B cell (primary cell): ENCODE results near the gene PRKN. TPM values are rescaled to one million over a fixed set of nuclear protein-coding genes. Genes with fewer than 3 reads are reported as not detected.

Source experiments
- ATAC-seq: fragments of 200-7000 bp; cut with Tn5 transposase; one replicate; pipeline ENCODE4 v1.10.0; 2021; ENCODE audit warnings: low read depth, mild to moderate bottlenecking, moderate number of reproducible peaks, moderate library complexity
- CTCF ChIA-PET: fragments of 350-600 bp; sonication (Branson Sonifier 250); formaldehyde crosslinking; loops from one replicate; lab custom pipeline; 2021; ENCODE audit warnings: antibody characterized with exemption, inconsistent platforms; lab: Charles Lee
- POLR2A ChIA-PET: fragments of 350-600 bp; sonication (Branson Sonifier 250); formaldehyde crosslinking; loops from one replicate; lab custom pipeline; 2021; ENCODE audit warnings: antibody characterized with exemption; lab: Charles Lee
- DNase-seq: peaks from one replicate; pipeline ENCODE4 v3.0.0; 2013
- H2AFZ ChIP-seq: 2 replicates; pipeline ENCODE4 v1.6.1; 2012; ENCODE audit warnings: mild to moderate bottlenecking, low read depth, low read length; ENCODE audit not compliant: insufficient read depth, poor library complexity, severe bottlenecking
- H3K27ac ChIP-seq, 2 donors: 1 replicate in 1 of 2; 2 replicates in 1 of 2; pipeline ENCODE4 v1.5.1; 2012 to 2013; ENCODE audit warnings: low read length in 2 of 2, mild to moderate bottlenecking in 2 of 2, moderate library complexity in 1 of 2
- H3K27me3 ChIP-seq, 4 experiments: fragments of 200-600 bp in 1 of 4; sonication (generic) in 1 of 4; replicated peaks in 1 of 4; 1 replicate in 2 of 4; 2 replicates in 2 of 4; pipeline versions ENCODE4 v1.6.1 to v1.7.0; 2013 to 2016; ENCODE audit warnings: low read length in 3 of 4, mild to moderate bottlenecking in 2 of 4, mixed read lengths in 1 of 4, moderate library complexity in 1 of 4; ENCODE audit not compliant: insufficient read depth in 4 of 4, control insufficient read depth in 3 of 4; ENCODE audit errors: control extremely low read depth in 1 of 4
- H3K36me3 ChIP-seq, 2 experiments: replicated peaks in 1 of 2; 1 replicate in 1 of 2; 2 replicates in 1 of 2; pipeline versions ENCODE4 v1.6.1 to v1.7.1; 2013; ENCODE audit warnings: low read length in 1 of 2; ENCODE audit not compliant: insufficient read depth in 2 of 2, control insufficient read depth in 1 of 2; ENCODE audit errors: control extremely low read depth in 1 of 2, extremely low read depth in 1 of 2
- H3K4me1 ChIP-seq, 2 donors: fragments of 200-600 bp in 1 of 2; sonication (generic) in 1 of 2; 1 replicate in 1 of 2; 2 replicates in 1 of 2; pipeline versions ENCODE4 v1.5.1 to v1.6.1; 2013 to 2017; ENCODE audit warnings: low read length in 2 of 2; ENCODE audit not compliant: control insufficient read depth in 2 of 2, insufficient read depth in 2 of 2
- H3K4me2 ChIP-seq: replicated peaks from 2 replicates; pipeline ENCODE3; 2012; ENCODE audit warnings: mild to moderate bottlenecking, low read depth, low read length; ENCODE audit not compliant: poor library complexity, severe bottlenecking
- H3K4me3 ChIP-seq, 5 experiments: fragments of 200-600 bp in 1 of 5; sonication (generic) in 1 of 5; 1 replicate in 3 of 5; 2 replicates in 2 of 5; pipeline versions ENCODE4 v1.5.1 to v1.7.0; 2011 to 2016; ENCODE audit warnings: low read length in 4 of 5, mild to moderate bottlenecking in 4 of 5, low read depth in 2 of 5, control low read depth in 1 of 5, moderate library complexity in 1 of 5; ENCODE audit not compliant: insufficient read depth in 1 of 5; ENCODE audit errors: control extremely low read depth in 1 of 5, extremely low read depth in 1 of 5
- H3K79me2 ChIP-seq: fragments of 200-600 bp; sonication (generic); one replicate; pipeline ENCODE4 v1.6.0; 2016; ENCODE audit warnings: low read length; ENCODE audit not compliant: control insufficient read depth, insufficient read depth
- H3K9ac ChIP-seq: fragments of 200-600 bp; sonication (generic); 2 replicates; pipeline ENCODE4 v1.6.1; 2017; ENCODE audit warnings: mild to moderate bottlenecking, low read length, moderate library complexity
- H3K9me3 ChIP-seq, 3 donors: one replicate each; pipeline versions ENCODE4 v1.6.1 to v1.7.1; 2013; ENCODE audit warnings: low read length in 2 of 3; ENCODE audit not compliant: control insufficient read depth in 2 of 3, insufficient read depth in 1 of 3; ENCODE audit errors: control extremely low read depth in 1 of 3
- H4K20me1 ChIP-seq: 2 replicates; pipeline ENCODE4 v1.6.0; 2012; ENCODE audit warnings: mild to moderate bottlenecking, low read length; ENCODE audit not compliant: insufficient read depth, control insufficient read depth, poor library complexity, severe bottlenecking
- H3K27ac Mint-ChIP-seq: one replicate; pipeline ENCODE4 v1.8.0; 2021; ENCODE audit warnings: mixed read lengths
- H3K27me3 Mint-ChIP-seq: one replicate; pipeline ENCODE4 v1.8.0; 2021; ENCODE audit warnings: mixed read lengths
- H3K4me1 Mint-ChIP-seq: one replicate; pipeline ENCODE4 v1.8.0; 2021; ENCODE audit warnings: mixed read lengths
- H3K4me3 Mint-ChIP-seq: one replicate; pipeline ENCODE4 v1.8.0; 2021; ENCODE audit warnings: mixed read lengths
- H3K9me3 Mint-ChIP-seq: one replicate; pipeline ENCODE4 v1.8.0; 2022; ENCODE audit warnings: mixed read lengths; ENCODE audit not compliant: insufficient read depth
- EZH2 ChIP-seq: IDR thresholded peaks from 2 replicates; pipeline ENCODE4 v1.6.1; 2012; ENCODE audit warnings: borderline replicate concordance, low read depth, mild to moderate bottlenecking, moderate library complexity, low read length; ENCODE audit not compliant: insufficient read depth, poor library complexity, severe bottlenecking
- WGBS: methylation state at CpG from one replicate; pipeline ENCODE4 v1.1.5; 2013; ENCODE audit warnings: missing lambda C conversion rate; ENCODE audit not compliant: insufficient coverage; 5-methylcytosine and 5-hydroxymethylcytosine counted together
- intact Hi-C: fragments of 100-400 bp; cut with micrococcal nuclease; formaldehyde crosslinking; loops from one replicate; pipeline ENCODE4 v1.10.0; 2022
- polyA plus RNA-seq: library from polyadenylated mRNA; depleted of rRNA; stranded (reverse); fragments of >200 nt; gene quantifications from 2 replicates; pipeline ENCODE4 v1.2.3, GENCODE V29; 2012
- total RNA-seq, 2 donors: library from RNA; stranded (reverse); fragments of 120-200 nt in 1 of 2; gene quantifications; 1 replicate in 1 of 2; 2 replicates in 1 of 2; pipeline versions ENCODE4 v1.2.3 to v1.2.4, GENCODE V29; 2013 to 2022
- TF ChIP-seq, protein P1 (sequence below): fragments of 200-600 bp; IDR thresholded peaks from one replicate; pipeline ENCODE4 v1.8.0; 2022; ENCODE audit warnings: antibody characterized with exemption, mild to moderate bottlenecking

The PRKN gene
- total and polyA plus RNA-seq, 2 donors (not counting 1 experiment from before 2014, with no cell fraction given), result 1.6 to 6.2 TPM

- POLR2A ChIA-PET, result no interaction called here
- H3K9me3 Mint-ChIP-seq, result no peaks in the 10 kb centered on the region
- H3K27ac Mint-ChIP-seq, result no peak overlapping the region
Measured at GRCh38 chr6:161348628-161348994, 1379.0 kb downstream of the PRKN start.

GRCh38 chr6:161347988-161348627 lies 1379.5 kb downstream of the PRKN start:
- Histone ChIP-seq H2AFZ (no peak overlapping the region), H3K9ac (no peak overlapping the region), H3K27ac (no peak overlapping the region), H3K36me3 (no peaks in the 10 kb centered on the region), H3K4me3 (no peak overlapping the region), H3K79me2 (no peaks in the 10 kb centered on the region), H4K20me1 (no peaks in the 10 kb centered on the region), H3K27me3 (peaks cover 0 to 3% (median 0%) of the 10 kb centered on the region in 4 experiments), H3K4me1 (no peaks in the 10 kb centered on the region), H3K9me3 (no peaks in the 10 kb centered on the region), H3K4me2 (no peak overlapping the region)
- TF ChIP-seq EZH2, result no peak
- TF ChIP-seq, protein P1, sequence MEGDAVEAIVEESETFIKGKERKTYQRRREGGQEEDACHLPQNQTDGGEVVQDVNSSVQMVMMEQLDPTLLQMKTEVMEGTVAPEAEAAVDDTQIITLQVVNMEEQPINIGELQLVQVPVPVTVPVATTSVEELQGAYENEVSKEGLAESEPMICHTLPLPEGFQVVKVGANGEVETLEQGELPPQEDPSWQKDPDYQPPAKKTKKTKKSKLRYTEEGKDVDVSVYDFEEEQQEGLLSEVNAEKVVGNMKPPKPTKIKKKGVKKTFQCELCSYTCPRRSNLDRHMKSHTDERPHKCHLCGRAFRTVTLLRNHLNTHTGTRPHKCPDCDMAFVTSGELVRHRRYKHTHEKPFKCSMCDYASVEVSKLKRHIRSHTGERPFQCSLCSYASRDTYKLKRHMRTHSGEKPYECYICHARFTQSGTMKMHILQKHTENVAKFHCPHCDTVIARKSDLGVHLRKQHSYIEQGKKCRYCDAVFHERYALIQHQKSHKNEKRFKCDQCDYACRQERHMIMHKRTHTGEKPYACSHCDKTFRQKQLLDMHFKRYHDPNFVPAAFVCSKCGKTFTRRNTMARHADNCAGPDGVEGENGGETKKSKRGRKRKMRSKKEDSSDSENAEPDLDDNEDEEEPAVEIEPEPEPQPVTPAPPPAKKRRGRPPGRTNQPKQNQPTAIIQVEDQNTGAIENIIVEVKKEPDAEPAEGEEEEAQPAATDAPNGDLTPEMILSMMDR, result no peak
- Mint-ChIP-seq H3K4me3 (no peak overlapping the region), H3K4me1 (no peaks in the 10 kb centered on the region), H3K27me3 (no peaks in the 10 kb centered on the region), H3K27ac (no peak overlapping the region), H3K9me3 (no peaks in the 10 kb centered on the region)
- POLR2A ChIA-PET, result no interaction called here
- CTCF ChIA-PET, result interaction anchor here (1.3 kb wide), 1 partner anchor 26 kb away, joined by 4 read pairs; no protein-coding TSS in a partner anchor
- 95% methylated on average over 9 of the region's 12 CpGs for WGBS
- ATAC-seq (no peak), DNase-seq (no peak)
- intact Hi-C loops, result no loop called here

More at GRCh38 chr6:161348628-161348994, 1379.0 kb downstream of the PRKN start:
- no peaks in the 10 kb centered on the region for H4K20me1 ChIP-seq
- H3K27me3 ChIP-seq, result no peaks in the 10 kb centered on the region
- no peak overlapping the region for H3K9ac ChIP-seq
- Mint-ChIP-seq H3K4me1 (no peaks in the 10 kb centered on the region), H3K27me3 (no peaks in the 10 kb centered on the region), H3K4me3 (no peak overlapping the region)
- no peak overlapping the region for H2AFZ ChIP-seq
- 100% methylated on average over 3 of the region's 5 CpGs for WGBS
- no peaks in the 10 kb centered on the region for H3K36me3 ChIP-seq
- CTCF ChIA-PET, result interaction anchor here (1.3 kb wide), 1 partner anchor 25 kb away, joined by 4 read pairs; no protein-coding TSS in a partner anchor
- intact Hi-C loops, result no loop called here
- no peaks in the 10 kb centered on the region for H3K9me3 ChIP-seq
- DNase-seq (no peak), ATAC-seq (no peak)
- no peak for TF ChIP-seq EZH2
- TF ChIP-seq, protein P1, result no peak
- H3K4me3 ChIP-seq, result no peak overlapping the region
- no peak overlapping the region for H3K27ac ChIP-seq
- no peaks in the 10 kb centered on the region for H3K4me1 ChIP-seq
- H3K4me2 ChIP-seq, result no peak overlapping the region
- H3K79me2 ChIP-seq, result no peaks in the 10 kb centered on the region
